Mesenchymal stem cell (in vitro differentiated cells and primary cell): ENCODE data around the gene KCNF1.

ENCODE experiments used
- DNase-seq: peaks from one replicate; pipeline ENCODE4 v3.0.0-alpha.2; 2013
- H2AFZ ChIP-seq: one replicate; pipeline ENCODE4 v1.6.1; 2013; ENCODE audit warnings: low read depth, mild to moderate bottlenecking, control low read depth, inconsistent platforms, low read length, moderate library complexity
- H2AK5ac ChIP-seq: 2 replicates; pipeline ENCODE4 v1.6.1; 2013; ENCODE audit warnings: low read length, moderate library complexity, mild to moderate bottlenecking, inconsistent platforms; ENCODE audit not compliant: severe bottlenecking
- H2BK120ac ChIP-seq: one replicate; pipeline ENCODE4 v1.6.1; 2013; ENCODE audit warnings: low read depth, mild to moderate bottlenecking, inconsistent platforms, low read length, moderate library complexity
- H2BK12ac ChIP-seq, 2 experiments: one replicate each; pipeline ENCODE4 v1.6.1; 2013; ENCODE audit warnings: inconsistent platforms in 2 of 2, low read length in 2 of 2, mild to moderate bottlenecking in 2 of 2, moderate library complexity in 2 of 2, control low read depth in 1 of 2
- H2BK15ac ChIP-seq: one replicate; pipeline ENCODE4 v1.6.1; 2013; ENCODE audit warnings: mild to moderate bottlenecking, low read depth, inconsistent platforms; ENCODE audit not compliant: poor library complexity, severe bottlenecking
- H2BK5ac ChIP-seq: 2 replicates; pipeline ENCODE4 v1.6.1; 2013; ENCODE audit warnings: low read depth, mild to moderate bottlenecking, low read length, control low read depth, inconsistent platforms; ENCODE audit not compliant: poor library complexity, severe bottlenecking
- H3K14ac ChIP-seq, 2 experiments: one replicate each; pipeline ENCODE4 v1.6.1; 2013; ENCODE audit warnings: inconsistent platforms in 2 of 2, low read length in 2 of 2, control low read depth in 1 of 2, mild to moderate bottlenecking in 1 of 2, moderate library complexity in 1 of 2
- H3K18ac ChIP-seq, 2 experiments: one replicate each; pipeline ENCODE4 v1.6.1; 2013; ENCODE audit warnings: inconsistent platforms in 2 of 2, low read length in 2 of 2, control low read depth in 1 of 2, low read depth in 1 of 2, mild to moderate bottlenecking in 1 of 2
- H3K23ac ChIP-seq, 2 experiments: one replicate each; pipeline ENCODE4 v1.6.1; 2013; ENCODE audit warnings: inconsistent platforms in 2 of 2, low read length in 2 of 2, mild to moderate bottlenecking in 2 of 2, moderate library complexity in 2 of 2, control low read depth in 1 of 2
- H3K27ac ChIP-seq: 2 replicates; pipeline ENCODE4 v1.5.1; 2013; ENCODE audit warnings: mild to moderate bottlenecking, moderate library complexity, low read length, control low read depth, inconsistent platforms; ENCODE audit not compliant: poor library complexity, severe bottlenecking
- H3K27me3 ChIP-seq, 2 experiments: 2 replicates each; pipeline versions ENCODE4 v1.6.1 to v1.7.0; 2013; ENCODE audit warnings: low read length in 2 of 2, mild to moderate bottlenecking in 2 of 2, moderate library complexity in 2 of 2, control low read depth in 1 of 2, inconsistent platforms in 1 of 2; ENCODE audit not compliant: control insufficient read depth in 1 of 2, insufficient read depth in 1 of 2
- H3K36me3 ChIP-seq, 2 experiments: 2 replicates each; pipeline versions ENCODE4 v1.6.1 to v1.7.0; 2013; ENCODE audit warnings: low read length in 2 of 2, control low read depth in 1 of 2, inconsistent platforms in 1 of 2, low read depth in 1 of 2, mild to moderate bottlenecking in 1 of 2; ENCODE audit not compliant: insufficient read depth in 2 of 2, control insufficient read depth in 1 of 2
- H3K4ac ChIP-seq, 2 experiments: one replicate each; pipeline ENCODE4 v1.6.1; 2013; ENCODE audit warnings: inconsistent platforms in 2 of 2, low read length in 2 of 2, mild to moderate bottlenecking in 2 of 2, moderate library complexity in 2 of 2, control low read depth in 1 of 2, low read depth in 1 of 2
- H3K4me1 ChIP-seq: 2 replicates; pipeline ENCODE4 v1.6.1; 2013; ENCODE audit warnings: low read depth, low read length, control low read depth; ENCODE audit not compliant: control insufficient read depth, insufficient read depth
- H3K4me2 ChIP-seq: 2 replicates; pipeline ENCODE4 v1.6.1; 2013; ENCODE audit warnings: low read length, mild to moderate bottlenecking, inconsistent platforms; ENCODE audit not compliant: poor library complexity, severe bottlenecking
- H3K4me3 ChIP-seq, 2 experiments: 2 replicates each; pipeline versions ENCODE4 v1.5.1 to v1.7.0; 2013; ENCODE audit warnings: low read length in 2 of 2, mild to moderate bottlenecking in 2 of 2, control low read depth in 1 of 2, low read depth in 1 of 2; ENCODE audit not compliant: insufficient read depth in 1 of 2
- H3K79me1 ChIP-seq: replicated peaks from 2 replicates; pipeline ENCODE4 v1.6.1; 2013; ENCODE audit warnings: mild to moderate bottlenecking, control low read depth, low read length, inconsistent platforms; ENCODE audit not compliant: poor library complexity, severe bottlenecking
- H3K9ac ChIP-seq: 2 replicates; pipeline ENCODE4 v1.7.0; 2013; ENCODE audit warnings: mild to moderate bottlenecking, low read length, moderate library complexity
- H3K9me3 ChIP-seq: 2 replicates; pipeline ENCODE4 v1.7.0; 2013; ENCODE audit warnings: mild to moderate bottlenecking, low read length; ENCODE audit not compliant: control insufficient read depth
- H4K8ac ChIP-seq: one replicate; pipeline ENCODE4 v1.6.1; 2013; ENCODE audit warnings: inconsistent platforms, mild to moderate bottlenecking, low read length, moderate library complexity
- H4K91ac ChIP-seq: one replicate; pipeline ENCODE4 v1.6.1; 2013; ENCODE audit warnings: mild to moderate bottlenecking, low read length, inconsistent platforms
- WGBS: methylation state at CpG from one replicate; pipeline ENCODE4 v1.1.7; 2013; ENCODE audit warnings: mixed read lengths; 5-methylcytosine and 5-hydroxymethylcytosine counted together

KCNF1 gene

DNA sequence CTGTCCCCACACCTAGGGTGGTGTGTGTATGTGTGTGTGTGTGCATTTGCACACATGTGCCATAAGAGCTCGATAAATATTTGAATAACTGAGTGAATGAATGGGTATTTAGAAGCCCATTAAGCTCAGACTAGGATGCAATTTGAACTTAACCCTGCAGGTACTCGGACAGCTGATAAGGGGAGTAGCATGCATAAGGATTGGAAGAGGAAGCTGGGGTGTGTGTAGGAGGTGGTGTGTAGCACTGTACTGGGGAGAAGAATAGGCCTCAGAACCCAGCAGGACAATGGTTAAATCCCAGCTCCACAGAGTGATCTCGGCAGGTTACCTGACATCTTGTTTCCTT lies 1.8 kb upstream of the KCNF1 start:
- no peak overlapping the region for H3K18ac ChIP-seq
- no peaks in the 10 kb centered on the region for H3K36me3 ChIP-seq
- H3K4me2 ChIP-seq, result no peak overlapping the region
- no peak overlapping the region for H3K4me3 ChIP-seq
- no peaks in the 10 kb centered on the region for H3K9me3 ChIP-seq
- 66% methylated on average over 3 of the region's 3 CpGs for WGBS
- no peak overlapping the region for H4K8ac ChIP-seq
- no peaks in the 10 kb centered on the region for H3K79me1 ChIP-seq
- no peak overlapping the region for H2BK15ac ChIP-seq
- no peak overlapping the region for H2BK5ac ChIP-seq
- H3K27ac ChIP-seq, result no peak overlapping the region
- H2BK12ac ChIP-seq, result no peak overlapping the region
- H4K91ac ChIP-seq, result no peak overlapping the region
- DNase-seq, result no peak
- no peak overlapping the region for H3K4ac ChIP-seq
- no peak overlapping the region for H3K9ac ChIP-seq
- H2AFZ ChIP-seq, result no peak overlapping the region
- H3K27me3 ChIP-seq, result peaks cover 60 to 78% of the 10 kb centered on the region in 2 experiments
- H3K14ac ChIP-seq, result no peak overlapping the region
- H2BK120ac ChIP-seq, result no peak overlapping the region
- no peak overlapping the region for H2AK5ac ChIP-seq
- H3K4me1 ChIP-seq, result peaks cover 13% of the 10 kb centered on the region
- H3K23ac ChIP-seq, result no peak overlapping the region

DNA sequence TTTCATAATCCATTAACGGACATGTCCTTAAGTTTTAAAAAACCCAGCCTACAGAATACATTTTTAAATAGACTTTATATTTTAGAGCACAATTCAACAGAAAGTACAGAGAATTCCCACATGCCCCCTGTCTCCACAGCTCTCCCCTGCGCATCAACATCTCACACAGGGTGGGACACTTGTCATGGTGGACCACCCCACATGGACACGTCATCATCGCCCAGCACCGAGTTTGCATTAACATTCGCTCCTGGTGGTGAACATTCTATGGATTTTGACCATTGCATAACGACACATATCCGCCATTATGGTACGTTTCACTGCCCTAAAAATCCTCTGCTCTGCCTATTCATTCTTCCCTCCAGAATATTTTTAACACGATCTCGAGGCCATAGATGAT lies 1.1 kb upstream of the KCNF1 start:
- Histone ChIP-seq H3K4me1 (peaks cover 13% of the 10 kb centered on the region), H2AK5ac (no peak overlapping the region), H2BK15ac (no peak overlapping the region), H3K36me3 (no peaks in the 10 kb centered on the region), H4K91ac (no peak overlapping the region), H3K27me3 (peaks cover 65 to 79% of the 10 kb centered on the region in 2 experiments), H3K79me1 (no peaks in the 10 kb centered on the region), H2BK12ac (no peak overlapping the region), H3K27ac (no peak overlapping the region), H3K9ac (no peak overlapping the region), H3K9me3 (no peaks in the 10 kb centered on the region), H3K23ac (no peak overlapping the region), H2BK5ac (no peak overlapping the region), H2BK120ac (no peak overlapping the region), H3K18ac (no peak overlapping the region), H2AFZ (no peak overlapping the region), H3K4me2 (no peak overlapping the region), H3K4me3 (no peak overlapping the region), H4K8ac (no peak overlapping the region), H3K14ac (no peak overlapping the region), H3K4ac (no peak overlapping the region)
- 93% methylated on average over 11 of the region's 11 CpGs for WGBS
- DNase-seq, result no peak

- no peak overlapping the region for H2BK120ac ChIP-seq
- H2AK5ac ChIP-seq, result no peak overlapping the region
- H4K91ac ChIP-seq, result no peak overlapping the region
- peak overlapping the region; percentile 32 for H4K8ac ChIP-seq
- H3K4me1 ChIP-seq, result peaks cover 13% of the 10 kb centered on the region
- no peak for DNase-seq
- peak overlapping the region; percentile 33 to 84 for H3K18ac ChIP-seq
- peak overlapping the region; percentile 98 for H3K4me2 ChIP-seq
- H3K14ac ChIP-seq, result no peak overlapping the region
- peak overlapping the region in 1 of 2 experiments; percentile 45 for H2BK12ac ChIP-seq
- H3K23ac ChIP-seq, result no peak overlapping the region
- H3K79me1 ChIP-seq, result no peaks in the 10 kb centered on the region
- no peak overlapping the region for H3K4ac ChIP-seq
- peak overlapping the region; percentile 21 for H2AFZ ChIP-seq
- H3K36me3 ChIP-seq, result no peaks in the 10 kb centered on the region
- H3K4me3 ChIP-seq, result peak overlapping the region; percentile 51 to 65
- no peak overlapping the region for H2BK5ac ChIP-seq
- no peak overlapping the region for H3K9ac ChIP-seq
- H2BK15ac ChIP-seq, result peak overlapping the region; percentile 90
- peaks cover 75 to 79% of the 10 kb centered on the region in 2 experiments for H3K27me3 ChIP-seq
- 13% methylated on average over 64 of the region's 81 CpGs for WGBS
- no peak overlapping the region for H3K27ac ChIP-seq
- H3K9me3 ChIP-seq, result no peaks in the 10 kb centered on the region
Observed at GRCh38 chr2:10912076-10912731, 470 bp downstream of the KCNF1 start.

- Histone ChIP-seq H3K23ac (no peak overlapping the region), H2BK15ac (no peak overlapping the region), H2BK120ac (no peak overlapping the region), H2BK12ac (no peak overlapping the region), H2AK5ac (no peak overlapping the region), H2BK5ac (no peak overlapping the region), H4K91ac (no peak overlapping the region), H3K4me2 (no peak overlapping the region), H3K9ac (no peak overlapping the region), H3K27ac (no peak overlapping the region), H3K27me3 (peaks cover 73 to 77% of the 10 kb centered on the region in 2 experiments), H3K4me3 (no peak overlapping the region), H3K14ac (no peak overlapping the region), H4K8ac (no peak overlapping the region), H3K36me3 (no peaks in the 10 kb centered on the region), H3K4me1 (peaks cover 13% of the 10 kb centered on the region), H3K79me1 (no peaks in the 10 kb centered on the region), H3K4ac (no peak overlapping the region), H2AFZ (no peak overlapping the region), H3K9me3 (no peaks in the 10 kb centered on the region), H3K18ac (no peak overlapping the region)
- DNase-seq, result no peak
- WGBS, result 95% methylated on average over 58 of the region's 58 CpGs
Observed at GRCh38 chr2:10912796-10913455, 1.2 kb downstream of the KCNF1 start.
